Measurements from ENCODE around the gene ADAT3.

The ADAT3 gene

GRCh38 chr19:1913781-1914577 is 8.8 kb downstream of the ADAT3 start:
- no peak for DNase-seq (ENCODE audit: low spot score)
- no peak for TF ChIP-seq CTCF (IDR thresholded peaks at IDR 0.05; ENCODE audit: borderline replicate concordance, control extremely low read depth, extremely low read depth, insufficient read depth, missing control alignments)
- in situ Hi-C loops (cut with MboI; ENCODE audit: low sequenced_read_pairs, unreplicated experiment): no loop called here

- in situ Hi-C loops (cut with MboI; ENCODE audit: low sequenced_read_pairs, unreplicated experiment): no loop called here
- no peak for TF ChIP-seq CTCF (IDR thresholded peaks at IDR 0.05; ENCODE audit: borderline replicate concordance, control extremely low read depth, extremely low read depth, insufficient read depth, missing control alignments)
- DNase-seq (ENCODE audit: low spot score): no peak
Observed at GRCh38 chr19:1914826-1915341, 9.7 kb downstream of the ADAT3 start.

GRCh38 chr19:1917146-1917545 is 11.9 kb downstream of the ADAT3 start:
- TF ChIP-seq CTCF (IDR thresholded peaks at IDR 0.05; ENCODE audit: borderline replicate concordance, control extremely low read depth, extremely low read depth, insufficient read depth, missing control alignments): no peak
- DNase-seq (ENCODE audit: low spot score): no peak
- in situ Hi-C loops (cut with MboI; ENCODE audit: low sequenced_read_pairs, unreplicated experiment): no loop called here

GRCh38 chr19:1917926-1918325 is 12.7 kb downstream of the ADAT3 start:
- no peak for DNase-seq (ENCODE audit: low spot score)
- TF ChIP-seq CTCF (IDR thresholded peaks at IDR 0.05; ENCODE audit: borderline replicate concordance, control extremely low read depth, extremely low read depth, insufficient read depth, missing control alignments): no peak
- in situ Hi-C loops (cut with MboI; ENCODE audit: low sequenced_read_pairs, unreplicated experiment): no loop called here

- DNase-seq (ENCODE audit: low spot score): no peak
- in situ Hi-C loops (cut with MboI; ENCODE audit: low sequenced_read_pairs, unreplicated experiment): no loop called here
- TF ChIP-seq CTCF (IDR thresholded peaks at IDR 0.05; ENCODE audit: borderline replicate concordance, control extremely low read depth, extremely low read depth, insufficient read depth, missing control alignments): no peak
Observed at GRCh38 chr19:1918975-1919374, 13.8 kb downstream of the ADAT3 start.

- TF ChIP-seq CTCF (IDR thresholded peaks at IDR 0.05; ENCODE audit: borderline replicate concordance, control extremely low read depth, extremely low read depth, insufficient read depth, missing control alignments): no peak
- in situ Hi-C loops (cut with MboI; ENCODE audit: low sequenced_read_pairs, unreplicated experiment): no loop called here
- no peak for DNase-seq (ENCODE audit: low spot score)
Observed at GRCh38 chr19:1920644-1921043, 15.4 kb downstream of the ADAT3 start.
